HG03521 (cell line): Measurements from ENCODE around the gene KIF21A.

ENCODE experiments used
- ATAC-seq: cut with Tn5 transposase; IDR thresholded peaks from one replicate; pipeline ENCODE4 v1.9.1; 2021; ENCODE audit warnings: mild to moderate bottlenecking, moderate library complexity; ENCODE audit not compliant: unreplicated experiment

KIF21A gene

DNA sequence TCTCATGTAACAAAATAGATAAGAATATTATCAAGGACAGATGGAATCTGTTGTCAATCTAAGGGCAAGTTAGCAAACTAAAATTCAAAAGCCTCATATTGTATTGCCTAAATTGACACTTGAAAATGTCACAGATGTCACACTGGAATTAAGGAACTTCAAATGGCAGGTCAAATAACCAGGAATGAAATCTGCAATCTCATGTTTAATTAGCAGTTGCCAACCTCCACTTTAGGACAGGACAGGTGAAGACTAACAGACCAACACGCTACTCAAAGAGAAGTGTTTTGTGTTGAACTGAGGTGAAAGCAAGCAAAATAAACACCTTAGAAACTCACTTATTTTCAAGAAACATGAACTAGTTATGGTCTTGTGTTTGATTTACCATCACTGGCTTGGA lies 11.1 kb downstream of the KIF21A start:
- ATAC-seq: no peak

DNA sequence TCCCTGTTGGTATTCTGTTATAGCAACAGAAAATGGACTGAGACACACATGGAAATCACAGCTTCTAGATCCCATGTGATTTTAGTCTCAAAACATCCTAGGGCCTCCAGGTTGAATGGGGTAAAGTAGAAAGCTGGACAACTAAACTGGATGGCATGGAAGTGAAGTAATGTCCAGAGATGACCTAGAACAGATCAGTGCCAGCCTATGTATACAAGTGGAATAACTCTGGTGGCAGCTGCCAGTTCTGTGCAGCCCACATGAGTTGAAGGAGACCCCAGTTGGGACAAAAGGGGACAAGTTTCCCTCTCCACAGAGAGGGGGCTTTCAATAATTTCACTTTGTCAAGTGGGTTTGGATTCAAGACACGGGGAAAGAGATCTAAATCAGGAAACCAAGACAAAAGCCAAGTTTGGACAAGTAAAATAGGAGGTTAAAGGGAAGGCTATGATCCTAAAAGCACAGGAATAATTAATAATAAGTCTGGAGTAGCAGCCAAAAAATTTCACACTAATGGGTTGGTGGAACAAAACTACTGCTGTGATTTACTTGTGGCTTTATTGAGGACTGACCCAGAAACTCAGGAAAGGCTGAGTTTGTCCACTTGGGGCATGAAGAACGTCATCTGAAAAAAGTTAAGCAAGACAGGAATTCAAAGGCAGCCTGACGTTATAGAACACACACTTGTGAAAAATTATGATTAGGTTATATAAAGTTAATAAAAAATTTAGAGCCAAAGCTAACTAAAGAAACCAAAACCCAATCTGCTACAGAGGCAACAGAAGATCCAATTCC lies 11.7 kb downstream of the KIF21A start:
- ATAC-seq: no peak

DNA sequence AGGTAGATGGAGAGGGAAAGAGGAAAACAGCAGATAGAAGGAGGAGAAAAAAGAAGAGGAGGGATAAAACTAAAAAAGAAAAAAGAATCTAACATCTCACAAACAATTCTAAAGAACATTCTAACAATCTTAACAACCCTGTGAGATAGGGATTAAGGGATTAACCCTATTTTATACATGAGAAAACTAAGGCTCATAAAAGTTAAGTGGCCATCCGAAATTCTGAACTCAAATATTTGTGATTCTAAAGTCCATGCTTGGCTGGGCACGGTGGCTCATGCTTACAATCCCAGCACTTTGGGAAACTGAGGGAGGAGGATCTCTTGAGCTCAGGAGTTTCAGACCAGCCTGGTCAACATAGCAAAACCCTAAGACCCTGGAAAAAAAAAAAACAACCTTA lies 13.1 kb downstream of the KIF21A start:
- no peak for ATAC-seq

DNA sequence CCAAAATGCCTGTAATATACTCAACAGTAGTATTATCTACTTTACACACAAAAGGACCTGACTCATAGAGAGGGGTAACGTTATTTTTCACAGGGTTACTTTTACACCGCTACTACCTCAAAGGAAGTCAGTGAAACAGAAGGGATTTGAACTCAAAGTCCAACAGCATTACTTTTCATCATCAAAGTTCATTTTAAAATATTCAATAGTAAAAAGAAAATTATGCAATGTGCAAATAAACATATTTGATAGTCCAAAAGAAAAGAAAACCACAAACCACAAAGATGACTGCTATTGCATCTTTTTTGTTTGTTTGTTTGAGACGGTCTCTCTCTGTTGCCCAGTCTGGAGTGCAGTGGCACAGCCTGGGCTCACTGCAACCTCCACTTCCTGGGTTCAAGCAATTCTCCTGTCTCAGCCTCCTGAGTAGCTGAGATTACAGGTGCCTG lies 15.5 kb downstream of the KIF21A start:
- no peak for ATAC-seq

DNA sequence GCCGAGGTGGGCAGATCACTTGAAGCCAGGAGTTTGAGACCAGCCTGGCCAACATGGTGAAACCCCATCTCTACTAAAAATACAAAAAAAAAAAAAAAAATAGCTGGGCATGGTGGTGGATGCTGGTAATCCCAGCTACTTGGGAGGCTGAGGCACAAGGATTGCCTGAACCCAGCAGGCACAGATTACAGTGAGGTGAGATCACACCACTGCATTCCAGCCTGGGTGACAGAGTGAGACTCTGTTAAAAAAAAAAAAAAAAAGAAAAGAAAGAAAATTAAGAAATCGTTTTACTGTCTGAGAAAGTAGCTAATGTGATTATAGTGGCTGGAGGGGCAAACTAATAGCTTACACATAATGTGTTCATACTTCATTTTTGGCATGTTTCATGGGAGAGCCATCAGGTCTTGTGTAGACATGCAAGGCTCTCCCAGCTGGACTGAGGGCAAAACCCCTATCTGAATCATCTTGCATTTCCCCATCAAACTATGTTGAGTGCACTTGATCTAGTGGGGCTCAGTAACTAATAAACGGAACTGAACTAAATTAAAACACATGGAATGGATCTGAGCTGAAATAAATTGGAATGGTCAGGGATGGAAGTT lies 16.2 kb downstream of the KIF21A start:
- no peak for ATAC-seq

DNA sequence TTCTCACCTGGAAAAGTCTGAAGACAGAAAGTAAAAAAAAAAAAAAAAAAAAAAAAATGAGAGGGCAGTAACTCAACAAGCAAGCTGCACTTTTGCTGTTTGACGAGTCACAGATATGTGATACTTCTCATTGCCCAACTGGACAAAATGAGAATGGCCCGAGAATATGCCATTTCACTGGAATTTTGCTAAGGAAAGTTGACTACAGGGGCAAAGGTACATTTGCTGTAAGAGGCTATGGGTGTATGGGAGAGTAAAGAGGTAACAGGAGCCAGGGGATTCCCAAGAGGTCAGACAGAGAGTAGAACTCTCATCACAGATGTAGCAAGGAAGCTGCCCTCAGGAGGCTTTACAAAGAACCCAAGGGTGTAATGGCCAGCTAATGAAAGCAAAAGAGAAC lies 22.9 kb downstream of the KIF21A start:
- no peak for ATAC-seq

DNA sequence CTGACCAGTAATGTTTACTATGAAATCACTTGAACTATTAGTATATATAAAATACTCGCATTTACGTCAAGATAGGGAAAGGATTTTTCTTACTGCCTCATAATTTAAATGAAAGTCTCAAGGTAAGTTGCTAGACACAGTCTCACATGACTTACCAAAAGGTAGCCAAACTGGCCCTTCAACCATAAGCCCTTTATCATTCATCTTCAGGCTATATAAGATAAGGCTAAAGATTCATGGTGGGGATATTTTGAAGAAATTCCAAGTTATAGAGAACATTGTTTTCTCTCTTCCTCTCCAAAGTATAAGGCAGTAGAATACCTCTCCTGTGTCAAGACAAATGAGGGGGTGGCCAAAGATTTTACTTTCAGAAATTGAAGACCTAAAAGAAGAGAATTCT lies 23.4 kb downstream of the KIF21A start:
- ATAC-seq: no peak

DNA sequence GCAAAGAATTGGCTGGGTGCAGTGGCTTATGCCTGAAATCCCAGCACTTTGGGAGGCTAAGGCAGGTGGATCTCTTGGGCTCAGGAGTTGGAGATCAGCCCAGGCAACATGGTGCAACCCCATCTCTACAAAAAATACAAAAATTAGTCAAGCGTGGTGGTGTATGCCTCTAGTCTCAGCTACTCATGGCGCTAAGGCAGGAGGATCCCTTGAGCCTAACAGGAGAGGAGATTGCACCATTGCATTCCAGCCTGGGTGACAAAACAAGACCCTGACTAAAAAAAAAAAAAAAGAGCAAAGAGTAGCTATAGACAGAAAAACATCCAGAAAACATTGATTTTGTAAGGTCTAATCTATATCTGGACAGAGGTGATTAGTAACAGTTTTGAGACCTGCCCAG lies 25.0 kb downstream of the KIF21A start:
- ATAC-seq: no peak

DNA sequence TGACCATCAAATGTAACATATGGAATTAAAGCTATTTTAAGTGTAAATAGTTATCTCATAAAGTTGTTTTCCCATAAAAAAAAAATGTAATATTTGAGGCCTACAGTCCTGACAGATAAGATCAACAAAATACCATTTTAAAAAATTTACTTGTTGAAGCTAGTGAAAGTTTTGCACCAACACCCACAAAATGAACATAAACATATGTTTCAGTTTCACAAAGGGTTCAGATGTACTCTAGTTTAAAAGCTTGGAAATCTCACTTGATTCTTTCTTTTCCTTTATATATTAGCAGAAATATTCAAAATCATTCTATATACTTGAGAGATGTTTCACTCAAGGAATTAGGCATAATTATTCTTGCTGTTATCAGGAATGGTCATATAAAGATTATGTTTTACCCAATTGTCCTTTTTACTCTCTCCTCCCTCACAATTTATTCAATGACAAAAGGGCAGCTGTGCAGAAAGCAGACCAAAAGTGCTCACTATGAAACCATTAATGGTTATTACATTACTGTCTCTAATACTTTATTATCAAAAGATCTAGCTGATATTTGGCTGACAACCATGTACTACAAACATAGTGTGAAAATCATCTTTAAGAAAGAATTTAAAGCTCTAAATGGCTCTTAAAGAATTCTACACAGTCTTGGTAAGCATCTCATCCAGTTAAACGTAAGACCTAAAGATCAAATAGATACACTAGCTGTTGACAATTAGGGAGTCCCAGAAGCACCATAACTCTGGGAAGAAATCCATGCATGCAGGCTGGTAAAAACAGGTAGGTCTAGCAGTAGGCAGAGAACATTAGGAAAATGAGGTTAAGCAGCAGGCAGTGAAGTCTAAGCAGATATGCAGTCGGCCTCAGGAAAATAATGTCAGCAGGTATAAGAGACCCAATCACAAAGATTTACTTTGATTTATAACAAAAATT lies 28.8 kb downstream of the KIF21A start:
- no peak for ATAC-seq

DNA sequence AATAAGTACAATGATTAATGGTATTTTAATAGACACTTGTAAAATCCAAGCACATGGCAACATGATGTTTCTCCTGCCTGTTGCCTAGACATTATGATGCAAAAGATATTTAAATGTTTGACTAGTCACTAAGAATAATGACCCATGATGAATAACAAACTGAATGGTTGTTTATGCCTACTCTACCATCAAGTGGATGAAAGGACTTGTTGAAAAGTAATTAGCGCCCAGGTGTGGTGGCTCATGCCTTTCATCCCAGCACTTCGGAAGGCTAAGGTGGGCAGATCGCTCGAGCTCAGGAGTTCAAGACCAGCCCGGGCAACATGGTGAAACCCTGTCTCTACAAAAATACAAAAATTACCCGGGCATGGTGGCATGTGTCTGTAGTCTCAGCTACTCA lies 30.7 kb downstream of the KIF21A start:
- no peak for ATAC-seq

DNA sequence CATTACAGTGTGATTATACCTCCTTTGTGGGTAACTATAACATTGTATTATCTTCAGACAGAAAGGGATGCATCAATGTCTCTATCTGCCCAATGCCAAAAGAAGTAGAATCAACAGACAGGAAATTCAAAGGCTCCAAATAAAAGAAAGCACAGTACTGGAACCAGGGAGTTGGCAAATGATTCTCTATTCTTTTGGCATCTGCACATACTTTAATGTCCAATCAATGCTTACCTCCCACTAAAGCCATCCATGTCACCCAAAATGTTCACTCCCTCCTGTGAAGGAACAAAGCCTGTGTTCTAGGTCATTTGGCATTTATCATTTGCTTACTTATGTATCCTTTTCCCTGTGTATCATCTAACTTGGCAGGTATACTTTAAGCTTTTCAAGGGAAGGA lies 36.7 kb downstream of the KIF21A start:
- no peak for ATAC-seq

DNA sequence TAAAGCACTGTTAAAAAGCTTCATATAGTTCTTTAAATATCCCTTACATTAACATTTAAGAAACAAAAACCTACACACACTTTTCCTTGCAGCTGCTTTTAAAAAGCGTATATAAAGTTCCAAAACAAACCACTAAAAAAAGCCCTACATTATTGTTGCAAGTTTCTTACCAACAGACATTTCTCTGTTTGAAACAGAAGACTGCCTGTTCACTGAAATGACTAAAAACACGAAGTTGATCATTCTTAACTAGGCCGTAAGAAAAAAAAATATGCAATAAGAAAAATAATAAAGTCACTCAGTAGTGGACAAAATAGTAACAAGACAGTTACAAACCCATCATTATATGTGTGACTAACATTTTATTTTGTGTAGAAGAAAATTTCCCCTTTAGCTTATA lies 37.3 kb downstream of the KIF21A start:
- no peak for ATAC-seq

DNA sequence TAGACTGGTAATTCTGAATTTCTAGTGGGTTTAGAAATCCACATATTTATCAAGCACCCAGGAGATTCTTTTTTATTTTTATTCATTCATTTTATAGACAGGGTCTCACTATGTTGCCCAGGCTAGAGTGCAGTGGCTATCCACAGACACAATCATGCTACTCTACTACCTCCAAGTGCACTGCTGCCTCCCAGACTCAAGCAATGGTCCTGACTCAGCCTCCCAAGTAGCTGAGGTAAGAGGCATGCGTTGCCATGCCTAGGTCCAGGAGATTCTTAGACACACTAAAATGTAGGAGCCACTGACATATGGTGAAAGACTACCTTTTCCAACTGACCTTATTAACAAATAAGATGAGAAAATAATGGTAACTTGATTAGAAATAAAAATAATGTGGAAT lies 38.9 kb downstream of the KIF21A start:
- no peak for ATAC-seq

DNA sequence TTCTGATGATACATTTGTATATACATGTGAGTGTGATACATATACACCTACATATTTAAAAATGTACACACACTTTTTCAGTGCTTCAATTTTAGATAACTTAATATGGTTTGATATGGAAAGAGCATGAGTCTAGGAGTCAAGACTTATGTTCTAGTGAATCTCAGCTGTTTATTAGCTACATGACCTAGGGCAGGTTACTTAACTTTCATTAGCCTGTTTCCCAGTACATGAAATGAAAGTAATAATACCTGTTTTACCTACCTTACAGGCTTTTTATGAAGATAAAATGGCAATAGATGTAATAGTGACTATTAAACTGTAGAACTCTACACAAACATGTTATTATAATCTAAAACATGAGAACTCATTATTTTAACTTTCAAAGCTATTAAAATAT lies 39.5 kb downstream of the KIF21A start:
- no peak for ATAC-seq

DNA sequence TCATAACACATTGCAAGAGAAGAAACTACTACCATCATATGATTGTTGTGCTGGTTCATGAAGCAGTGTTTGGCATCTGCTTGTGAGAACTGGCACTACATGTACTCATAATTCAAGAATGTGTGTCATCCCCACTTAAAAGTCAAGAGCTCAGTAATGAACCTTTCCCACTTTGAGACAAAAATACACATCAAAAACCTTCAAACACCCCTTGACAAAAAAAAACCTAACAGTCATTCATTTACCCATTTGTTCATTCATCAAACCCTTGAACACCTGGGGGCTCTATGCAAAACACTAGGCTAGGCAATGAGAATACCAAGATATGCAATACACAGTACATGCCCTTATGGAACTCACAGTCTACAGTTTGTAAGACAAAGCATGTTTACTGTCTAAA lies 40.0 kb downstream of the KIF21A start:
- ATAC-seq: no peak

DNA sequence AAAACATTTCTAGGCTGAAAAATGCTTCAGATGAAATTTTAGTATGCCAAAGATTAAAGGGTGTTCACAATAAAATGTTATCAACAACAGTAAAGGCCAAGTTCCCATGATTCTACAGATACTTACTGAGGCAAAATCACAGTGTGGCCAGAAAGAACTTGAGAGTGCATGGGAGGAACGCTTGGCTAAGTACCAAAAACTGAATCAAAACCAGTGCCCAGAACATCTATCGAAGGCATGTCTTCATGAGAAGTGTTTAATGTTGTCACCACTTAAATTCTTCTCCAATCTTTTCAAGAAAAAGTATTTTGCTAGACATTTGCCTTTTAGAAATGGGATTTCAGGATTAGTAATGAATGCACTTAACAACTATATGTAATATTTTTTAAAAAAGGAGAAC lies 41.5 kb downstream of the KIF21A start:
- no peak for ATAC-seq

DNA sequence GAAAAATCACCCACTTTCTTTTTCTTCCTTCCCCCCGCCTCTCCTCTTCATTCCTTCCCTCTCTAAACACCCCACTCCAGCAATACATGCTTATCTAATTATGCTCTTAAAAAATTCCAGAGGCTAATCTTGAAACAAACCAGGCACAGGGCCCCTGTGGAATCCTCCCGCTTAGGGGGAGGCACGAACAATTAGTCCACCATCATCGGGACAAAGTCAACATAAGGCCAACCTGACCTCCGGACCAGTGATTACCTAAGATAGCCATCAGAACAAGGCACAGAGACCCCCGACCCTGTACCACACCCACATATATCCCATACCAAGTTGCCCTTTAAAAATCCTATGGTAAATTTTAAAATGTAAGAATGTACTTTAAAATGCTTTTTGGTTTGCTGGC lies 47.1 kb downstream of the KIF21A start:
- ATAC-seq: no peak

DNA sequence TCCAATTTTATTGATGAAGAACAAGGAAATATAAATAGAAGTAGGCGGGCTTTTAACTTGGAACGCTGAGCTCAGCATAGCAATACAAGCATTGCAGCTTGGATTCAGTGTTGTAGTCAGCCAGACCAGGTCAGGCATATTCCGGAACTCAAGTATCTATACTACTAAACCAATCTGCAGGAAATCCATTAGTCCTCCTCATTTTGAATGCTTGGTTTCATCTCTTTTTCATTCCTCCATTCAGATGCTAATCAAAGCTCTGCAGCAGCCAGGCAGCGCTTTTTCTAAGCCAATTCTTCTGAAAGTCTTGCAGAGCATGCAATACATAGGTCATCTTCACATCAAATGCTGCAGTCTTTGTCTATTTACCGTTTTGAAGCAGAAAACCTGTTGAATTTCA lies 49.0 kb downstream of the KIF21A start:
- ATAC-seq: no peak

DNA sequence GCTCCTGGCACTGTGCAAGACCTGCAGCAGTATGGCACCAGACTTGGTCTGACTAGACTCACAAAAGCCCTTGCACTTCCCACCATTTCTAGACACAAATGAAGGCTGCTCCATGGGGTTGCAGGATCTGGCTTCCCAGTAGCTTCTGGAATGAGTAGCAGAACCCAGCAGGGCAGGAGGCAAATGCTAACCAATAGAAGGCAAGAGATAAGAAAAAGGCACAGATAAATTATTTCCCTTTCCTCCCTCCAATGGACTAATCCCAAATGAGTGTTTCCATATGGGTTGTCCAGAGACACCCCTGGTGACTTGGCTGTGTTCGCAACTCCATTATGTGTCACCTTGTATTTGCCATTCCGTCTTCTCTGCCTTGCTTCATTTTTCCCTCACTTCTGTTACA lies 49.7 kb downstream of the KIF21A start:
- ATAC-seq: no peak

DNA sequence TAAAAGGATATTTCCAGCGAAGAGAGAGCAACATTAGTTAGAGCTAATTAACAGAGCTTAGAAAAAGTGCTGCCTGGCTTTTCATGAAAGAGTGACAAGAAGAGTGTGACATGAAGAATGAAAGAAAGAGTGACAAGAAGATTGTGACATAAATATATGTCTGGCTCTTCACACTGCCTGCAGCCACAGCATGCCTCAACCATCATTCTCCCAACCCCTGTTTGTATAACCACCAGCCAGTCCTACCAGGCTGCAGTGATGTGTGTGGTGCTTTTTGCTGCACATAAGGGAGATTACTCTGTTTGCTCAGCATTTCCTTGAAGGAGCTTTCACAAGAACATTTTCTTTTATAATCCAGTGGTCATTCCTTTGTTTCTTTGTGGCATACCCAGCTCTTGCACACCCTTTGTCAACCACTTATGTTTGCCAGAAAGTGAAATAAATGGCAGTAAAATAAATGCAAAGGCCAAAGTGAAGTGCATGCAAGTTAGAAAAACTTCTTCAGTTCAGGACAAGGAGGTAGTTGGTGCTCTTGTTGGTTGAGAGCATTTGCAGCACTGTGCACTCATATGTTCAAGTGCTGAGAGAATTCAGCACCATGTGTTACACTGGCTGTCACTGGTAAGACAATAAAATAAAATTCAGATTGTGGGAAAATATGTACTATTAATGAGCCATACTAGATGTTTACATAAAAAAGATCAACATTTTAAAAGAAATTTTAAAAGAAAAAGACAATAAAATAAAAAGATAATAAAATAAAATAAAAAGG lies 50.6 kb downstream of the KIF21A start:
- no peak for ATAC-seq

DNA sequence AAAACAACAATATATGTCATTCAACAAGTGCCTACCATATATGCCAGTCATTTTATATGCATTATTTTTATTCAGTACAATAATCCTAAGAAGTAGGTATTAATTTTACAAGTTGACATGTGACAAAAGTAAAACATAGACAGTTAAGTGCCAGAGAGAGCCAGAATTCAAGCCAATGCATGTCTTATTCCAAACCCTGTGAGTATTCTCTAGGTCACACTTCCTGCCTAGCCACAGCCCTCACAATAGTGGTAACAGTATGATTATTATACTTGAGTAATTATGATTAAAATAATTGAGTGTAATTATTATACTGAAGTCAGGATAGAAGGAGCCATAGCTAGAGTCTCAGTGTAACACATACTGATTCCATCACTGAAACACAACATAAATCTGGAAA lies 52.2 kb downstream of the KIF21A start:
- no peak for ATAC-seq
